ENCODE results near the gene LRRIQ4. TPM values are rescaled to one million over a fixed set of nuclear protein-coding genes. Genes with fewer than 3 reads are reported as not detected.

The LRRIQ4 gene
- total RNA-seq, 1 experiment from 2014 or later: 1.3 TPM

DNA sequence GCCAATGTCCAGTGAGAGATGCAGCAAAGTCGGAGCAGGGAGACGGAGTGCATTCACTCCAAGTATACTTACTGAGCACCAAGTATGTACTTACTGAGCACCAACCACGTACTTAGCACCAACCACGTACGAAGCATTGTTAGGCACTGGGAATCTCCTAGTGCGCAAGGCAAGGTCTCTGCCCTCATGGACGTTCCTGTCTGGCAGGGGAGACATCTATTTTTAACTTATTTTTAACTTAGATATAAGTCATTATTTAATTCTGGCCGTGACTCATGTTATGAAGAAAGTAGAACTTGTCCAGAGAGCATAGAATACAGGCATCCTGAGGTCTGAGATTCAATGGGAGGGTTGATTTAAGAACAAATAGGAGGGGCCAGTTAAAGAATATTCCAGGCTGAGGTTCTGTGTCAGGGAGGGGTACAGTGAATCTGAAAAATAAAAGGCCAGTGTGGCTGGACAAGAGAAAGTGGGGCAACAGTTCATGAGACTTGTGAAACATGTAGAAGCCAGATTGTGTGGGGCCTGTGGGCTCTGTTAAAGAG lies 66.4 kb downstream of the LRRIQ4 start:
- no peaks in the 10 kb centered on the region for H3K27me3 ChIP-seq (ENCODE audit: insufficient read depth, low read depth)
- H3K4me2 ChIP-seq: no peak overlapping the region
- H3K27ac ChIP-seq: no peak overlapping the region
- BruUV-seq (replicated peaks): no TSS peak
- no peak overlapping the region for H2AFZ ChIP-seq
- H3K9me2 ChIP-seq (ENCODE audit: insufficient read depth): no peaks in the 10 kb centered on the region
- intact Hi-C loops (cut with micrococcal nuclease; ENCODE audit: unreplicated experiment): no loop called here
- H3K79me2 ChIP-seq (ENCODE audit: low read depth): no peaks in the 10 kb centered on the region
- ChIA-PET CTCF (no interaction called here), POLR2A (ENCODE audit: unreplicated experiment) (no interaction called here)
- no peaks in the 10 kb centered on the region for H4K20me1 ChIP-seq (ENCODE audit: insufficient read depth)
- H3K4me3 ChIP-seq: no peak overlapping the region
- TF ChIP-seq, protein P1, sequence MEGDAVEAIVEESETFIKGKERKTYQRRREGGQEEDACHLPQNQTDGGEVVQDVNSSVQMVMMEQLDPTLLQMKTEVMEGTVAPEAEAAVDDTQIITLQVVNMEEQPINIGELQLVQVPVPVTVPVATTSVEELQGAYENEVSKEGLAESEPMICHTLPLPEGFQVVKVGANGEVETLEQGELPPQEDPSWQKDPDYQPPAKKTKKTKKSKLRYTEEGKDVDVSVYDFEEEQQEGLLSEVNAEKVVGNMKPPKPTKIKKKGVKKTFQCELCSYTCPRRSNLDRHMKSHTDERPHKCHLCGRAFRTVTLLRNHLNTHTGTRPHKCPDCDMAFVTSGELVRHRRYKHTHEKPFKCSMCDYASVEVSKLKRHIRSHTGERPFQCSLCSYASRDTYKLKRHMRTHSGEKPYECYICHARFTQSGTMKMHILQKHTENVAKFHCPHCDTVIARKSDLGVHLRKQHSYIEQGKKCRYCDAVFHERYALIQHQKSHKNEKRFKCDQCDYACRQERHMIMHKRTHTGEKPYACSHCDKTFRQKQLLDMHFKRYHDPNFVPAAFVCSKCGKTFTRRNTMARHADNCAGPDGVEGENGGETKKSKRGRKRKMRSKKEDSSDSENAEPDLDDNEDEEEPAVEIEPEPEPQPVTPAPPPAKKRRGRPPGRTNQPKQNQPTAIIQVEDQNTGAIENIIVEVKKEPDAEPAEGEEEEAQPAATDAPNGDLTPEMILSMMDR (conservative IDR thresholded peaks at IDR 0.05): no peak
- TF ChIP-seq EZH2 (IDR thresholded peaks at IDR 0.05; ENCODE audit: low read depth): no peak
- no peaks in the 10 kb centered on the region for H3K36me3 ChIP-seq (ENCODE audit: low read depth)
- H3K4me1 ChIP-seq (replicated peaks; ENCODE audit: insufficient read depth): no peaks in the 10 kb centered on the region
- H3F3A ChIP-seq (ENCODE audit: insufficient read depth, low read depth): no peaks in the 10 kb centered on the region
- no peak for DNase-seq
- peaks cover 7% of the 10 kb centered on the region; the same call in 1 of the 2 replicates for H3K9me3 ChIP-seq (ENCODE audit: insufficient read depth, low read depth)

- no peaks in the 10 kb centered on the region for H3F3A ChIP-seq (ENCODE audit: insufficient read depth, low read depth)
- no peaks in the 10 kb centered on the region for H3K79me2 ChIP-seq (ENCODE audit: low read depth)
- no peak overlapping the region for H3K4me2 ChIP-seq
- no peaks in the 10 kb centered on the region for H4K20me1 ChIP-seq (ENCODE audit: insufficient read depth)
- TF ChIP-seq EZH2 (IDR thresholded peaks at IDR 0.05; ENCODE audit: low read depth): no peak
- TF ChIP-seq, protein P1 (conservative IDR thresholded peaks at IDR 0.05): no peak
- POLR2A ChIA-PET (ENCODE audit: unreplicated experiment): no interaction called here
- H3K9me2 ChIP-seq (ENCODE audit: insufficient read depth): no peaks in the 10 kb centered on the region
- no peaks in the 10 kb centered on the region for H3K36me3 ChIP-seq (ENCODE audit: low read depth)
- no peaks in the 10 kb centered on the region for H3K4me1 ChIP-seq (replicated peaks; ENCODE audit: insufficient read depth)
- intact Hi-C loops (cut with micrococcal nuclease; ENCODE audit: unreplicated experiment): no loop called here
- CTCF ChIA-PET: no interaction called here
- H3K4me3 ChIP-seq: no peak overlapping the region
- DNase-seq: no peak
- H3K27ac ChIP-seq: no peak overlapping the region
- H2AFZ ChIP-seq: no peak overlapping the region
- no peaks in the 10 kb centered on the region for H3K27me3 ChIP-seq (ENCODE audit: insufficient read depth, low read depth)
- H3K9me3 ChIP-seq (ENCODE audit: insufficient read depth, low read depth): peaks cover 7% of the 10 kb centered on the region; the same call in 1 of the 2 replicates
- BruUV-seq (replicated peaks): no TSS peak
These were observed 67.3 kb downstream of the LRRIQ4 start for GRCh38 chr3:169879845-169880575.

GRCh38 chr3:169880576-169881250 lies 68.0 kb downstream of the LRRIQ4 start:
- Histone ChIP-seq H3K4me3 (no peak overlapping the region), H3K36me3 (ENCODE audit: low read depth) (no peaks in the 10 kb centered on the region), H3K9me2 (ENCODE audit: insufficient read depth) (no peaks in the 10 kb centered on the region), H3K4me2 (no peak overlapping the region), H3K4me1 (replicated peaks; ENCODE audit: insufficient read depth) (no peaks in the 10 kb centered on the region), H4K20me1 (ENCODE audit: insufficient read depth) (no peaks in the 10 kb centered on the region), H3K27me3 (ENCODE audit: insufficient read depth, low read depth) (no peaks in the 10 kb centered on the region), H3K27ac (no peak overlapping the region), H3K9me3 (ENCODE audit: insufficient read depth, low read depth) (peaks cover 5% of the 10 kb centered on the region; the same call in 1 of the 2 replicates), H2AFZ (no peak overlapping the region), H3F3A (ENCODE audit: insufficient read depth, low read depth) (no peaks in the 10 kb centered on the region), H3K79me2 (ENCODE audit: low read depth) (no peaks in the 10 kb centered on the region)
- ChIA-PET POLR2A (ENCODE audit: unreplicated experiment) (no interaction called here), CTCF (no interaction called here)
- intact Hi-C loops (cut with micrococcal nuclease; ENCODE audit: unreplicated experiment): no loop called here
- BruUV-seq (replicated peaks): no TSS peak
- DNase-seq: no peak
- no peak for TF ChIP-seq EZH2 (IDR thresholded peaks at IDR 0.05; ENCODE audit: low read depth)
- TF ChIP-seq, protein P1 (conservative IDR thresholded peaks at IDR 0.05): no peak

Data from PC-9 (cell line).